ENCODE results near the gene CPNE2.

- TF ChIP-seq SIN3A (IDR thresholded peaks at IDR 0.05; ENCODE audit: borderline replicate concordance, insufficient read depth, low read length) (no peak), TAF1 (IDR thresholded peaks at IDR 0.05; ENCODE audit: borderline replicate concordance, insufficient read depth, low read length) (no peak), POLR2AphosphoS5 (IDR thresholded peaks at IDR 0.05; ENCODE audit: low read depth, low read length) (no peak)
Observed at GRCh38 chr16:57178196-57178595, 85.8 kb downstream of the CPNE2 start.

Data from PFSK-1 (cell line).